Measurements from ENCODE around the gene CCDC69. TPM values are rescaled to one million over a fixed set of nuclear protein-coding genes. Genes with fewer than 3 reads are reported as not detected.

Gene CCDC69
- total RNA-seq, 2 donors from 2014 or later: 34.8 to 44.8 TPM

- H3K4me1 ChIP-seq: peaks cover 20% of the 10 kb centered on the region
- no peak for ATAC-seq
- no peaks in the 10 kb centered on the region for H3K9me3 ChIP-seq
- no peak overlapping the region for H3K27ac ChIP-seq
- no peak for DNase-seq
- intact Hi-C loops (cut with DNase I): no loop called here
- no peaks in the 10 kb centered on the region for H3K27me3 ChIP-seq
- TF ChIP-seq POLR2A (IDR thresholded peaks at IDR 0.05) (no peak), CTCF (IDR thresholded peaks at IDR 0.05) (no peak)
- H3K36me3 ChIP-seq (replicated peaks in 1 of 2; ENCODE audit: insufficient read depth in 1 of 2, low read depth in 2 of 2): no peaks in the 10 kb centered on the region
- H3K4me3 ChIP-seq: no peak overlapping the region
- 94 to 97% methylated on average over 3 to 4 of the region's 4 CpGs for WGBS, 2 donors
Observed at GRCh38 chr5:151147033-151147432, 76.9 kb downstream of the CCDC69 start.

GRCh38 chr5:151146061-151146460 lies 77.8 kb downstream of the CCDC69 start:
- no peak for ATAC-seq

GRCh38 chr5:151144922-151145321 lies 79.0 kb downstream of the CCDC69 start:
- DNase-seq: no peak

More at GRCh38 chr5:151146061-151146460, 77.8 kb downstream of the CCDC69 start:
- Histone ChIP-seq H3K27ac (no peak overlapping the region), H3K36me3 (replicated peaks in 1 of 2; ENCODE audit: insufficient read depth in 1 of 2, low read depth in 2 of 2) (no peaks in the 10 kb centered on the region), H3K4me3 (no peak overlapping the region), H3K4me1 (peaks cover 10% of the 10 kb centered on the region), H3K27me3 (no peaks in the 10 kb centered on the region), H3K9me3 (no peaks in the 10 kb centered on the region)
- intact Hi-C loops (cut with DNase I): no loop called here
- no peak for DNase-seq
- TF ChIP-seq POLR2A (IDR thresholded peaks at IDR 0.05): no peak
- TF ChIP-seq CTCF (IDR thresholded peaks at IDR 0.05): no peak

DNA sequence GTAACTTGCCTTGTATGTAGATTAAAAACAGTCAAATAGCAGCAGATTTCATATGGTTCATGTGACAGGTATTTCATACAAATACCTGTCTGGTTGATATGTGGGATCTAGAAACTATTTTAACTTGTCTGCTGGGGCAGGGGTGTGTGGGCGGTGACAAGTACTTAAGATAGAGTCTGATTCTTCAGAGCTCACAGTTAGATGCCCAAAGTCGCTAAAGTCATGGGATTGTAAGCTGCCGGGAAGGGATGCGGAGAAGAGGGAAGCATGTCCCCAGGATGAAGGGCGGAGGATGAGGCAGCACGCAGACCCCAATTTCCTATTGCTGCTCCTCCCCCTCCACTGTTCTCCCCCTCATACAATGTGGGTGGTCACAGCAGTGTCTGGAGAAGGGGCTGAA lies 79.6 kb downstream of the CCDC69 start:
- Histone ChIP-seq H3K27me3 (no peaks in the 10 kb centered on the region), H3K4me3 (no peak overlapping the region), H3K4me1 (no peaks in the 10 kb centered on the region), H3K9me3 (no peaks in the 10 kb centered on the region), H3K27ac (no peak overlapping the region), H3K36me3 (replicated peaks in 1 of 2; ENCODE audit: insufficient read depth in 1 of 2, low read depth in 2 of 2) (no peaks in the 10 kb centered on the region)
- DNase-seq (no peak), ATAC-seq (no peak)
- TF ChIP-seq POLR2A (IDR thresholded peaks at IDR 0.05): no peak
- no peak for TF ChIP-seq CTCF (IDR thresholded peaks at IDR 0.05)
- intact Hi-C loops (cut with DNase I): no loop called here
- 85 to 87% methylated on average over 6 of the region's 6 CpGs for WGBS, 2 donors

More at GRCh38 chr5:151144922-151145321, 79.0 kb downstream of the CCDC69 start:
- Histone ChIP-seq H3K4me3 (no peak overlapping the region), H3K27ac (no peak overlapping the region), H3K9me3 (no peaks in the 10 kb centered on the region), H3K27me3 (no peaks in the 10 kb centered on the region), H3K4me1 (no peaks in the 10 kb centered on the region), H3K36me3 (replicated peaks in 1 of 2; ENCODE audit: insufficient read depth in 1 of 2, low read depth in 2 of 2) (no peaks in the 10 kb centered on the region)
- TF ChIP-seq CTCF (IDR thresholded peaks at IDR 0.05): no peak
- no peak for TF ChIP-seq POLR2A (IDR thresholded peaks at IDR 0.05)
- intact Hi-C loops (cut with DNase I): no loop called here
- 71% methylated on average over 7 of the region's 7 CpGs; no CpG with 5 or more reads in 1 of the 2 donors for WGBS, 2 donors
- ATAC-seq: peak; percentile 8

GRCh38 chr5:151143645-151144044 lies 80.2 kb downstream of the CCDC69 start:
- Histone ChIP-seq H3K4me1 (no peaks in the 10 kb centered on the region), H3K9me3 (no peaks in the 10 kb centered on the region), H3K36me3 (replicated peaks in 1 of 2; ENCODE audit: insufficient read depth in 1 of 2, low read depth in 2 of 2) (no peaks in the 10 kb centered on the region), H3K27ac (no peak overlapping the region), H3K4me3 (no peak overlapping the region), H3K27me3 (no peaks in the 10 kb centered on the region)
- 88 to 93% methylated on average over 7 of the region's 7 CpGs for WGBS, 2 donors
- TF ChIP-seq CTCF (IDR thresholded peaks at IDR 0.05): no peak
- no peak for TF ChIP-seq POLR2A (IDR thresholded peaks at IDR 0.05)
- no peak for DNase-seq
- intact Hi-C loops (cut with DNase I): no loop called here
- ATAC-seq: no peak

Measured in body of pancreas (tissue), 4 donors.